Psoas muscle (tissue), 8 donors: ENCODE data around the gene KCNF1. TPM values are rescaled to one million over a fixed set of nuclear protein-coding genes. Genes with fewer than 3 reads are reported as not detected.
A peak's percentile ranks its signal among the peaks of the same experiment; 100 is the strongest.

Experiments used
- ATAC-seq, 4 donors: fragments of 200-7000 bp; cut with Tn5 transposase; one replicate each; pipeline ENCODE4 v1.9.1; 2020; ENCODE audit warnings: moderate library complexity in 3 of 4, mild to moderate bottlenecking in 2 of 4
- DNase-seq, 2 donors: peaks; one replicate each; pipeline ENCODE4 v3.0.0-alpha.2; 2020
- H3K27ac ChIP-seq: fragments of 200-600 bp; one replicate; pipeline ENCODE4 v1.8.0; 2022
- H3K27me3 ChIP-seq, 3 donors: fragments of 200-600 bp in 1 of 3; one replicate each; pipeline versions ENCODE4 v1.6.1 to v1.8.0; 2013 to 2022; ENCODE audit warnings: low read length in 2 of 3, mild to moderate bottlenecking in 2 of 3, moderate library complexity in 1 of 3; ENCODE audit not compliant: insufficient read depth in 3 of 3
- H3K36me3 ChIP-seq, 2 donors: fragments of 200-600 bp in 1 of 2; one replicate each; pipeline versions ENCODE4 v1.6.1 to v1.8.0; 2013 to 2022; ENCODE audit warnings: low read depth in 1 of 2, mild to moderate bottlenecking in 1 of 2, moderate library complexity in 1 of 2; ENCODE audit not compliant: insufficient read depth in 1 of 2
- H3K4me1 ChIP-seq: fragments of 200-600 bp; one replicate; pipeline ENCODE4 v1.8.0; 2022
- H3K4me3 ChIP-seq: fragments of 200-600 bp; one replicate; pipeline ENCODE4 v1.8.0; 2022; ENCODE audit warnings: mild to moderate bottlenecking
- H3K9me3 ChIP-seq: fragments of 200-600 bp; one replicate; pipeline ENCODE4 v1.8.0; 2022
- CTCF ChIP-seq: fragments of 200-600 bp; IDR thresholded peaks from one replicate; pipeline ENCODE4 v1.8.0; 2022; ENCODE audit warnings: antibody characterized with exemption
- WGBS, 3 donors: extraction: QIAGEN DNeasy Blood & Tissue Kit; methylation state at CpG; one replicate each; pipeline versions ENCODE4 v1.1.6 to v1.1.7; 2013; 5-methylcytosine and 5-hydroxymethylcytosine counted together
- intact Hi-C, 2 donors: fragments of 100-400 bp; cut with DNase I; formaldehyde crosslinking; loops; one replicate each; pipeline versions ENCODE4 v1.11.0 to v1.14.2; 2022
- polyA plus RNA-seq, 3 donors: library from polyadenylated mRNA; stranded (reverse); fragments of 200-250 nt; gene quantifications; one replicate each; pipeline ENCODE4 v1.2.3, GENCODE V29; 2013
- total RNA-seq, 4 donors: library from RNA; stranded (reverse); fragmentation: NEBNext Ultra II Directional in 2 of 4; extraction: Animal tissue kit (Norgen Biotek cat#: 25700) in 2 of 4; gene quantifications; one replicate each; pipeline versions ENCODE4 v1.2.1 to v1.2.4, GENCODE V29; 2021 to 2023
- donor health status: healthy with polysubstance abuse.
- donor health status: DM: no; HTN: no; CAD: no; lungs with moderate emphysema.
- donor health status: Bipolar disorder and iron deficiency.
- donor health status: healthy.
- donor health status: DM: yes; HTN: yes; CAD: no.
- donor health status: DM: no; HTN: no; CAD: no.
- donor health status: DM: no; HTN: no; CAD: no.
- donor health status: DM: yes; HTN: yes; CAD: no.

Gene KCNF1
- total and polyA plus RNA-seq, 7 donors: 0.06 to 0.07 TPM; not detected in 5

- WGBS, 3 donors: 89 to 95% (median 93%) methylated on average over 6 of the region's 6 CpGs
- Histone ChIP-seq H3K4me1 (no peaks in the 10 kb centered on the region), H3K27me3 (peaks cover 0 to 23% (median 18%) of the 10 kb centered on the region in 3 donors), H3K9me3 (no peaks in the 10 kb centered on the region), H3K36me3 (no peaks in the 10 kb centered on the region), H3K27ac (no peak overlapping the region), H3K4me3 (no peak overlapping the region)
- DNase-seq: no peak
- no peak for TF ChIP-seq CTCF
- intact Hi-C loops: no loop called here
- ATAC-seq: no peak
These were observed 5.2 kb downstream of the KCNF1 start for GRCh38 chr2:10916953-10917352.

- H3K9me3 ChIP-seq: no peaks in the 10 kb centered on the region
- DNase-seq (no peak), ATAC-seq (no peak)
- no peaks in the 10 kb centered on the region for H3K4me1 ChIP-seq
- H3K27me3 ChIP-seq: peaks cover 0 to 15% (median 9%) of the 10 kb centered on the region in 3 donors
- intact Hi-C loops: no loop called here
- H3K4me3 ChIP-seq: no peak overlapping the region
- no peak for TF ChIP-seq CTCF
- 96 to 98% (median 96%) methylated on average over 4 of the region's 4 CpGs for WGBS, 3 donors
- no peak overlapping the region for H3K27ac ChIP-seq
- H3K36me3 ChIP-seq: no peaks in the 10 kb centered on the region
These were observed 6.2 kb downstream of the KCNF1 start for GRCh38 chr2:10917927-10918326.

- TF ChIP-seq CTCF: no peak
- H3K27ac ChIP-seq: no peak overlapping the region
- ATAC-seq: peak in 1 of 4 donors; percentile 35
- intact Hi-C loops: no loop called here
- no peaks in the 10 kb centered on the region for H3K36me3 ChIP-seq
- DNase-seq: no peak
- 39 to 51% (median 42%) methylated on average over 20 of the region's 20 CpGs for WGBS, 3 donors
- H3K4me3 ChIP-seq: no peak overlapping the region
- no peaks in the 10 kb centered on the region for H3K4me1 ChIP-seq
- peaks cover 0 to 9% (median 7%) of the 10 kb centered on the region in 3 donors for H3K27me3 ChIP-seq
- H3K9me3 ChIP-seq: no peaks in the 10 kb centered on the region
These were observed 7.1 kb downstream of the KCNF1 start for GRCh38 chr2:10918661-10919409.

GRCh38 chr2:10919410-10919770, 7.7 kb downstream of the KCNF1 start:
- no peaks in the 10 kb centered on the region for H3K9me3 ChIP-seq
- WGBS, 3 donors: 73 to 82% (median 74%) methylated on average over 9 of the region's 9 CpGs
- peaks cover 0 to 6% (median 1%) of the 10 kb centered on the region in 3 donors for H3K27me3 ChIP-seq
- H3K4me1 ChIP-seq: no peaks in the 10 kb centered on the region
- DNase-seq (no peak), ATAC-seq (no peak)
- H3K27ac ChIP-seq: no peak overlapping the region
- H3K4me3 ChIP-seq: no peak overlapping the region
- intact Hi-C loops: no loop called here
- H3K36me3 ChIP-seq: no peaks in the 10 kb centered on the region
- TF ChIP-seq CTCF: no peak
